Activated naive CD4-positive, alpha-beta T cell treated with anti-CD3 and anti-CD28 coated beads, Interleukin-2, amount 50 U/mL, for 72 hours (primary cell): ENCODE results near the gene HABP2. TPM values are rescaled to one million over a fixed set of nuclear protein-coding genes. Genes with fewer than 3 reads are reported as not detected.

ENCODE experiments used
- ATAC-seq, 2 donors: fragments of 150-1000 bp; cut with Tn5 transposase; 2 replicates each; pipeline ENCODE4 v1.10.0; 2021; ENCODE audit warnings: mild to moderate bottlenecking in 2 of 2, moderate library complexity in 2 of 2
- DNase-seq, 2 donors: peaks; one replicate each; pipeline ENCODE4 v3.0.0; 2021 to 2022; ENCODE audit warnings: low spot score in 2 of 2
- H3K27ac Mint-ChIP-seq, 2 donors: one replicate each; pipeline ENCODE4 v1.8.0; 2022; ENCODE audit warnings: mild to moderate bottlenecking in 2 of 2, mixed read lengths in 2 of 2
- H3K36me3 Mint-ChIP-seq, 2 donors: one replicate each; pipeline ENCODE4 v1.8.0; 2022; ENCODE audit warnings: mixed read lengths in 2 of 2
- H3K9me3 Mint-ChIP-seq, 2 donors: one replicate each; pipeline ENCODE4 v1.8.0; 2022; ENCODE audit warnings: mixed read lengths in 2 of 2
- total RNA-seq, 2 donors: library from RNA; stranded (reverse); gene quantifications; one replicate each; pipeline ENCODE4 v1.2.3, GENCODE V29; 2022

The HABP2 gene
- total RNA-seq, 2 donors from 2014 or later = not detected

DNA sequence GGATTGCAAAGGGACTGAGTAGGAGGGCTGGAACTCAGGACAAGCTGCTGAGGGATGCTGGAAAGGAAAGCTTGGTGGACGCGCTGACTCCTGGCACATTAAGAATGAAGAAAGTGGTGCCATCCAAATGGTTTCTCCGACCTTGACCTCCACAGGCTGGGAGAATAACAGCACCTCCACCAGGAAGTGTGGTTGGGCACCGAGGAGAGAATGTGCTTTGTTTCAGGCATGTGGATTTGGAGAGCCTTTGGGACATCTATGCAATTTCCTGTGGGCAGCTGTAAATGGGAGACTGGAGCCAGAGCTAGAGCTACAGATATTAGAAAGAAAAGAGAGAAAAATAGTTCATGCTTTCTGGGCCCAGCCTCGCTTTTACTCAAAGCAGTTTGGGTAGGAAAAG lies 29.8 kb upstream of the HABP2 start:
- ATAC-seq (no peak), DNase-seq (no peak)
- no peak overlapping the region for H3K27ac Mint-ChIP-seq
- H3K9me3 Mint-ChIP-seq = no peaks in the 10 kb centered on the region
- no peaks in the 10 kb centered on the region for H3K36me3 Mint-ChIP-seq

DNA sequence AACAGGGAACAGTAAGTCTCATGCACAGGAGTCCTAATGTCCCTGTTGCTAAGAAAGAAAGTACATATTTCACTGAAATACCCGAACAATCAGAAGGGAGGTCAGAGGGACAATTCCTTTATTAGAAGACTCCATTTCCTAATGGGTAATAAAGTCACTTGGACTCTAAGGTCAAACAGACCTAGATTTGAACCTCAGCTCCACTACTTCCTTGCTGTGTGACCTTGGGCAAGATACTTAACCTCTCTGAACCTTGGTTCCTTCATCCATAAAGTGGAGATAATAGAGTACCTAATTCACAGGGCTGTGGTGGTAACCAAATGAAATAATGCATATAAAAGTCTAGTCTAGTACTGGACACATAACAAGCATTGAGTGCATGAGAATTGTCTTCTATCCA lies 29.2 kb upstream of the HABP2 start:
- no peak overlapping the region for H3K27ac Mint-ChIP-seq
- no peaks in the 10 kb centered on the region for H3K36me3 Mint-ChIP-seq
- DNase-seq (no peak), ATAC-seq (no peak)
- no peaks in the 10 kb centered on the region for H3K9me3 Mint-ChIP-seq

- Mint-ChIP-seq H3K36me3 (no peaks in the 10 kb centered on the region), H3K27ac (no peak overlapping the region), H3K9me3 (no peaks in the 10 kb centered on the region)
- DNase-seq (no peak), ATAC-seq (no peak)
Observed at GRCh38 chr10:113524120-113524519, 28.7 kb upstream of the HABP2 start.

- Mint-ChIP-seq H3K9me3 (no peaks in the 10 kb centered on the region), H3K36me3 (no peaks in the 10 kb centered on the region), H3K27ac (no peak overlapping the region)
- DNase-seq (no peak), ATAC-seq (no peak)
Observed at GRCh38 chr10:113524539-113525490, 28.0 kb upstream of the HABP2 start.

DNA sequence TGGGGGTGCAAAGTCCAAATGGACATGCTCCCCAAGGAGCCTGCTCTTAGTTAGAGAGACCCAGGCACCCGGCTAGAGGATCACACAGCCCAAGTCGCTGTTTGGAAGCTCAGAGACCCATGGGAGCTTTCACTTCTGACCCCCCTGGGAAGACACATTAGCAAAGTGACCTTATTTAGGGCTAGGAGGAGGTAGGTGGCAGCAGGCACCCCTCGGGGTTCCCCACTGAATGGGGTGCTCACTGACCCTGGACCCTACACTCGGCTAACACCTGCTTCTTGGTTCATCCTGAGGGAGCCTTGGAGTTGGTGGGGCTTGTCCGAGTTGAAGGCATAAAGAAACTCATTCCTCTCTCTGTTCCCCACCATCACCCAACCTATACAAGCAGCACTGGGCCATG lies 27.1 kb upstream of the HABP2 start:
- Mint-ChIP-seq H3K36me3 (no peaks in the 10 kb centered on the region), H3K9me3 (no peaks in the 10 kb centered on the region)
- ATAC-seq = no peak

GRCh38 chr10:113527211-113527906 lies 25.5 kb upstream of the HABP2 start:
- Mint-ChIP-seq H3K27ac (no peak overlapping the region), H3K9me3 (no peaks in the 10 kb centered on the region), H3K36me3 (no peaks in the 10 kb centered on the region)
- DNase-seq = no peak
- ATAC-seq = no peak

More for the DNA sequence above, 27.1 kb upstream of the HABP2 start:
- DNase-seq = no peak
- H3K27ac Mint-ChIP-seq = no peak overlapping the region

- no peaks in the 10 kb centered on the region for H3K9me3 Mint-ChIP-seq
- no peak for ATAC-seq
- H3K27ac Mint-ChIP-seq = no peak overlapping the region
Observed at GRCh38 chr10:113528876-113529275, 24.0 kb upstream of the HABP2 start.

GRCh38 chr10:113529575-113529974 lies 23.3 kb upstream of the HABP2 start:
- Mint-ChIP-seq H3K36me3 (no peaks in the 10 kb centered on the region), H3K9me3 (no peaks in the 10 kb centered on the region), H3K27ac (peak overlapping the region in 1 of 2 donors; percentile 33)
- DNase-seq = no peak
- no peak for ATAC-seq

More at GRCh38 chr10:113528876-113529275, 24.0 kb upstream of the HABP2 start:
- DNase-seq = no peak
- no peaks in the 10 kb centered on the region for H3K36me3 Mint-ChIP-seq

- Mint-ChIP-seq H3K27ac (no peak overlapping the region), H3K36me3 (no peaks in the 10 kb centered on the region), H3K9me3 (peaks cover 0 to 4% of the 10 kb centered on the region in 2 donors)
- DNase-seq (no peak), ATAC-seq (no peak)
Observed at GRCh38 chr10:113530476-113530875, 22.4 kb upstream of the HABP2 start.

DNA sequence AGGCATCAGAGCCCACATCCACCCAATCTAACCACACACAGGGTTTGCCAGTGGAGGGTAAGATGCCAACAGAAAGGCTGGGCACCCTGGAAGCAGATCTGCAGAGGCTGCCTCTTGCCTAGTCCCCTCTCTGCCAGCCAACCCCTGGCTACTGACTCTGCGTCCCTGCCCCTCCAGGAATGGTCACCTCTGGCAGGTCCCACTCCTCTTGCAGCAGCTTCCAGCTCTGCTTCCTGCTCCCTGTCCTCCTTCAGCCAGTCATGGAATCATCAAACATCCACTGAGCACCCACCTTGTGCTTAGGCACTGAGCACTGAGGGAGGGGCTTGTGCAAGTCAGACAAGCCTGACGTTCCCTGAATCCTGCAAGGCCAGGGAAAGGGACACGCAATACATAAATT lies 20.1 kb upstream of the HABP2 start:
- Mint-ChIP-seq H3K9me3 (peaks cover 0 to 4% of the 10 kb centered on the region in 2 donors), H3K36me3 (no peaks in the 10 kb centered on the region), H3K27ac (no peak overlapping the region)
- DNase-seq = no peak
- no peak for ATAC-seq

DNA sequence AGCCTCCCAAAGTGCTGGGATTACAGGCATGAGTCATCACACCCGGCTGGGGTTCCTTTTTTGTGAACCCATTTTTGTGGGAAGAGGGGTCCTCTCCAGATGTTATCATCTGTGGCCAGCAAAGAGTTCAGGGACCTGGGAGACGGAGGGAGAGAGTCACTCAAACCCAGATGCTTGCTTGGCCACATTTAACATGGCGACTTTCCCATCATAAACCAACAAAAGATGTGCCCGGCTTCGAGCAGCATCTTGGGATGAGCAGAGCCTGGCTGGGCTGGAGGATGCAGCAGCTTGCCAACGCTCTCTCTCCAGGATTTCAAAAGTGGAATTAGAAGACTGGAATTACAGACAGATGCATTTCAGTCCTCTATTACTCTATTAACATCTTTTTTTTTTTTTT lies 19.1 kb upstream of the HABP2 start:
- no peaks in the 10 kb centered on the region for H3K36me3 Mint-ChIP-seq
- DNase-seq (no peak), ATAC-seq (no peak)
- peaks cover 0 to 4% of the 10 kb centered on the region in 2 donors for H3K9me3 Mint-ChIP-seq
- no peak overlapping the region for H3K27ac Mint-ChIP-seq

DNA sequence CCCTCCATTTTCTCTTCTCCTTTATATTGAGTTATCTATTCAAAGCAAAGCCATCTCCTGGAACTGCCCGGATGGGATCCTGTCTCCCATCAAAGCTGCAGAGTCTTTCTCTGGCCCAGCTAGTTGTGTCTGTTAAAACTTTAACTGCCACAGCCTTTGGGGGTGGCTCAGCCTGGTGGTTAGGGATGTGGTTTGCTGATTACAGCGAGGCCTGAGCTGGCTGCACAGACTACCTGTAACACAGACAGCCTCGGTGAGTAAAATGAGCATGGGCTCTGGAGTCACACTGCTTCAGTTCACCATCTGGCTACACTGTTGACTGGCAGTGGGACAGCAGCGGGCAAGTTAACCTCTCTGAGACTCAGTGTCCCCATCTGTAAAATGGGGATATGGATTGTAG lies 18.4 kb upstream of the HABP2 start:
- Mint-ChIP-seq H3K27ac (peak overlapping the region in 1 of 2 donors; percentile 15), H3K9me3 (peaks cover 0 to 4% of the 10 kb centered on the region in 2 donors), H3K36me3 (no peaks in the 10 kb centered on the region)
- ATAC-seq = no peak
- DNase-seq = no peak

- no peak overlapping the region for H3K27ac Mint-ChIP-seq
- no peaks in the 10 kb centered on the region for H3K36me3 Mint-ChIP-seq
- no peak for ATAC-seq
- no peak for DNase-seq
- peaks cover 0 to 4% of the 10 kb centered on the region in 2 donors for H3K9me3 Mint-ChIP-seq
Observed at GRCh38 chr10:113537672-113538071, 15.2 kb upstream of the HABP2 start.

DNA sequence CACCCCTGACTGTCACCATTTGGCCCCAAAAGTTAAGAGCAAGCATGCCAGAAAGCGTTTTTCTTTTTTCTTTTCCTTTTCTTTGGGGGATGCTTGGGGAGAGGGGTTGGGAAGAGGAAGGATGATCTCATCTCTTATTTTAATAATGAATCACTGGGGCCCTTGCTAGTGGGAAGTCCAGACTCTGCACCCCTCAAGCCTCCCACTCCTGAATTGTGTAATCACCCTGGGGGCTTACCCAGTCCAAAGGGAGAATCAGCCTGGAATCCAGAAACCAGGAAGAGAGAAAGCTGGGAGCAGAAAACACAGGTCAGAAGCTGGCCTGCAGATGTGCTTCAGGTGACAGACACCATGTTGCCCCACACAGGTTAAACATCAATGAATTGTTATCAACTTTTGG lies 14.7 kb upstream of the HABP2 start:
- no peaks in the 10 kb centered on the region for H3K36me3 Mint-ChIP-seq
- no peak overlapping the region for H3K27ac Mint-ChIP-seq
- ATAC-seq = no peak
- no peak for DNase-seq
- H3K9me3 Mint-ChIP-seq = peaks cover 0 to 4% of the 10 kb centered on the region in 2 donors

DNA sequence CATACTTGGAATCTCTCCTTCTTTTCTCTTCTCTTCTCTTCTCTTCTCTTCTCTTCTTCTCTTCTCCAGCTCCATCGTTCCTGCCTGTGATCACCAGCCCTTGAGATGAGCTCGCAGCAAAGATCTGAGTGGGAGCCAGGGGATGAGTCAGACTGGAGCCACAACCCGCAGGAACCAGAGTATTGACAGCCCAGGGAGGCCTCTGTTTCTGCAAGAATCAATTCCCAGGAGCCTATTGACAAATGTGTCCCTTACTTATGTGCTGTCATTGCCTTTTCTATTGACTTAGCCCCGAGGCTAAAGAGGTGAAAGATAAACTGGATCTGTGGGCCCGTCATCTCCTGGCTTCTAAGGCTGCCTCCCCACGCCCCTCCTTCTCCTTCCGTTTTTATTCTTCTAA lies 13.1 kb upstream of the HABP2 start:
- Mint-ChIP-seq H3K9me3 (peaks cover 0 to 4% of the 10 kb centered on the region in 2 donors), H3K36me3 (no peaks in the 10 kb centered on the region), H3K27ac (no peak overlapping the region)
- DNase-seq (no peak), ATAC-seq (no peak)

DNA sequence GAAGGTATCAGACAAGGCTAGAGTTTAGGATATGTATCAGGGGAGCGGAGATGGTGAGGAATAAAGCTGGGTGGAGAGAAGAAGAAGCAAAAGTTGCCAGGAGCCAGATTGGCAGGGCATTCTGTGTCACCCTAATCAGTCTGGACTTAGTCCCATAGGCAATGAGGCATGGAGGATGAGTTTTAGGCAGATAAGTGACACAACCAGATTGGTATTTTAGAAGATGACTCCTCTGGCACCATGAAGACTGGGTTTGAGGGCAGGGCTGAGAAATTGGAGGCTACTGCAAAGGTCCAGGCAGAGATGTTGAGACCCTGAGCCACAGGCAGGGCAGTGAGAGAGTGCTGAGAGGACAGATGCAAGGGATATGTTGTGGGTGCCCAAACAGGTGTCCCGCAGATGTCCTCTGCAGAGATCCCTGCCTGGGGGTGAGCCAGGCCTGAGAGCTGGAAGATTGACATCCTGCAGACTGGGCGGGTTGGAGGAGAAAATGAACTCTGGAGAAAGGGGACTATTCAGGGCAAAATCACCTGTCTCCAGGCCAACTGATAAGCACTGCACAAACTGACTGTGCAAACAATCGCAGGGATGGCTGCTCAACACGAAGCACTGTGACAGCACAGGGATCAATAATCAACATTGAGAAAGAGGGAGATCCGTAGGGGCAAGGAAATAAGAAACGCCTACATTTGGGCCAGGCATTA lies 11.9 kb upstream of the HABP2 start:
- DNase-seq (no peak), ATAC-seq (no peak)
- Mint-ChIP-seq H3K36me3 (no peaks in the 10 kb centered on the region), H3K9me3 (no peaks in the 10 kb centered on the region), H3K27ac (no peak overlapping the region)

DNA sequence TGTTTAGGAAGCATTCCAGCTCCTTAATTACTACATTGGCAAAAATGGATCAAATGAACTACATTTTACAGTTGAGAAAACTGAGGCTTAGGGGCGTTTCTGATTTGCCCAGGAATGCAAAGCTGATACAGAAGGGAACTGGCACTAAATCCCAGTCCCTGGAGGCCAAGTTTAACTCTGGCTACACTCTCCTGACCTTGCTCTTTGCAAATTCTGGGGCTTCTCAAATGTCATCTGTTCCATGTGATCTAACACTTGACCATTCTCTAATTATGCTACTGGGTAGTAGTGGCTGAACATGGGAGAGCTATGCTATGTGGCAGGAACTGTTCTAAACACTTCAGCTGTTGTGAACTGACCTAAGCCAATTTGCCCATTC lies 11.3 kb upstream of the HABP2 start:
- no peaks in the 10 kb centered on the region for H3K9me3 Mint-ChIP-seq
- H3K36me3 Mint-ChIP-seq = no peaks in the 10 kb centered on the region
- no peak for ATAC-seq
- no peak for DNase-seq
- no peak overlapping the region for H3K27ac Mint-ChIP-seq
